HEK293 (cell line): ENCODE measurements around the gene TRIM46.

Source experiments
- BCL11B ChIP-seq: fragments of 450-650 bp; formaldehyde crosslinking; IDR thresholded peaks from 2 replicates; pipeline ENCODE4 v1.5.1; 2016; ENCODE audit warnings: low read depth, missing biosample characterization, missing genetic modification characterization
- FEZF1 ChIP-seq: fragments of 450-650 bp; formaldehyde crosslinking; IDR thresholded peaks from 2 replicates; pipeline ENCODE4 v1.5.1; 2016; ENCODE audit warnings: missing biosample characterization, missing genetic modification characterization
- GLIS1 ChIP-seq: fragments of 450-650 bp; formaldehyde crosslinking; IDR thresholded peaks from 2 replicates; pipeline ENCODE4 v1.5.1; 2016; ENCODE audit warnings: missing biosample characterization, missing genetic modification characterization
- KLF10 ChIP-seq: fragments of 450-650 bp; IDR thresholded peaks from 2 replicates; pipeline ENCODE4 v1.5.1; 2018; ENCODE audit warnings: missing biosample characterization, mild to moderate bottlenecking, missing genetic modification characterization
- KLF9 ChIP-seq: fragments of 450-650 bp; formaldehyde crosslinking; IDR thresholded peaks from 2 replicates; pipeline ENCODE4 v1.5.1; 2016; ENCODE audit warnings: missing biosample characterization, missing genetic modification characterization, low read depth
- MZF1 ChIP-seq: fragments of 450-650 bp; formaldehyde crosslinking; IDR thresholded peaks from 2 replicates; pipeline ENCODE4 v1.5.1; 2017; ENCODE audit warnings: missing biosample characterization, missing genetic modification characterization, borderline replicate concordance
- OVOL3 ChIP-seq: fragments of 450-650 bp; formaldehyde crosslinking; IDR thresholded peaks from 2 replicates; pipeline ENCODE4 v1.5.1; 2016; ENCODE audit warnings: missing biosample characterization, missing genetic modification characterization
- PBX3 ChIP-seq: sonication (generic); formaldehyde crosslinking; IDR thresholded peaks from 2 replicates; pipeline ENCODE4 v1.8.1; 2022; ENCODE audit warnings: mild to moderate bottlenecking, moderate library complexity, missing genetic modification reagents
- REST ChIP-seq: fragments of 450-650 bp; formaldehyde crosslinking; IDR thresholded peaks from 2 replicates; pipeline ENCODE4 v1.5.1; 2016; ENCODE audit warnings: missing biosample characterization, missing genetic modification characterization
- SETDB1 ChIP-seq: IDR thresholded peaks from one replicate; pipeline ENCODE4 v1.6.1; 2017; ENCODE audit warnings: mild to moderate bottlenecking, low read length, moderate library complexity, mixed read lengths; ENCODE audit not compliant: insufficient read length
- SP3 ChIP-seq: fragments of 450-650 bp; formaldehyde crosslinking; IDR thresholded peaks from 2 replicates; pipeline ENCODE4 v1.5.1; 2016; ENCODE audit warnings: missing biosample characterization, missing genetic modification characterization
- YY1 ChIP-seq: fragments of 450-650 bp; formaldehyde crosslinking; IDR thresholded peaks from 2 replicates; pipeline ENCODE4 v1.5.1; 2018; ENCODE audit warnings: missing biosample characterization, missing genetic modification characterization
- ZBTB1 ChIP-seq: fragments of 450-650 bp; formaldehyde crosslinking; IDR thresholded peaks from 2 replicates; pipeline ENCODE4 v1.5.1; 2016; ENCODE audit warnings: missing biosample characterization, missing genetic modification characterization
- ZBTB11 ChIP-seq: fragments of 450-650 bp; formaldehyde crosslinking; conservative IDR thresholded peaks from 2 replicates; pipeline ENCODE4 v1.5.1; 2016; ENCODE audit warnings: low read depth, missing biosample characterization, missing genetic modification characterization
- ZBTB6 ChIP-seq: fragments of 450-650 bp; formaldehyde crosslinking; IDR thresholded peaks from 2 replicates; pipeline ENCODE4 v1.5.1; 2017; ENCODE audit warnings: missing biosample characterization, missing genetic modification characterization
- ZFP3 ChIP-seq: fragments of 450-650 bp; formaldehyde crosslinking; IDR thresholded peaks from 2 replicates; pipeline ENCODE4 v1.5.1; 2016; ENCODE audit warnings: low read depth, missing biosample characterization, missing genetic modification characterization
- ZNF26 ChIP-seq: fragments of 450-650 bp; formaldehyde crosslinking; IDR thresholded peaks from 2 replicates; pipeline ENCODE4 v1.5.1; 2016; ENCODE audit warnings: missing biosample characterization, missing genetic modification characterization
- ZNF362 ChIP-seq: fragments of 450-650 bp; formaldehyde crosslinking; IDR thresholded peaks from 2 replicates; pipeline ENCODE4 v1.5.1; 2016; ENCODE audit warnings: missing biosample characterization, missing genetic modification characterization
- ZNF501 ChIP-seq: fragments of 450-650 bp; formaldehyde crosslinking; IDR thresholded peaks from 2 replicates; pipeline ENCODE4 v1.5.1; 2016; ENCODE audit warnings: missing biosample characterization, missing genetic modification characterization
- ZNF560 ChIP-seq: fragments of 450-650 bp; formaldehyde crosslinking; IDR thresholded peaks from 2 replicates; pipeline ENCODE4 v1.5.1; 2017; ENCODE audit warnings: missing biosample characterization, missing genetic modification characterization, borderline replicate concordance
- ZNF639 ChIP-seq: fragments of 450-650 bp; formaldehyde crosslinking; IDR thresholded peaks from 2 replicates; pipeline ENCODE4 v1.5.1; 2016; ENCODE audit warnings: missing biosample characterization, missing genetic modification characterization
- ZNF660 ChIP-seq: fragments of 450-650 bp; IDR thresholded peaks from 2 replicates; pipeline ENCODE4 v1.5.1; 2018; ENCODE audit warnings: missing biosample characterization, mild to moderate bottlenecking, missing genetic modification characterization
- ZNF707 ChIP-seq: fragments of 450-650 bp; formaldehyde crosslinking; IDR thresholded peaks from 2 replicates; pipeline ENCODE4 v1.5.1; 2016; ENCODE audit warnings: missing biosample characterization, missing genetic modification characterization
- ZSCAN4 ChIP-seq: fragments of 450-650 bp; formaldehyde crosslinking; IDR thresholded peaks from 2 replicates; pipeline ENCODE4 v1.5.1; 2017; ENCODE audit warnings: missing biosample characterization, missing genetic modification characterization

TRIM46 gene

GRCh38 chr1:155135415-155136028 is 38.1 kb upstream of the TRIM46 start, which contains the start of gene SLC50A1 (continued):
- 0 out of 2 replicates have a peak, but pooled peaks have one; percentile 33 for TF ChIP-seq REST (tag by site-specific recombination)
- TF ChIP-seq GLIS1 (tag by site-specific recombination), result peak; percentile 2; the same call in 1 of the 2 replicates
- no peak for TF ChIP-seq ZNF26 (tag by site-specific recombination)
- peak; percentile 56; the same call in 1 of the 2 replicates for TF ChIP-seq ZNF660 (tag by site-specific recombination)
- no peak for TF ChIP-seq ZNF639 (tag by site-specific recombination)
- peak; percentile 89 for TF ChIP-seq SP3 (tag by site-specific recombination)
- TF ChIP-seq ZBTB11, result peak; percentile 96
- TF ChIP-seq BCL11B (tag by site-specific recombination), result 0 out of 2 replicates have a peak, but pooled peaks have one; percentile 61
- TF ChIP-seq ZFP3, result no peak
- TF ChIP-seq ZBTB1 (tag by site-specific recombination), result no peak
- TF ChIP-seq ZSCAN4 (tag by site-specific recombination), result no peak; the same call in 1 of the 2 replicates
- TF ChIP-seq FEZF1 (tag by site-specific recombination), result no peak
- no peak for TF ChIP-seq MZF1 (tag by site-specific recombination)
- TF ChIP-seq ZNF362 (tag by site-specific recombination), result no peak
- peak; percentile 77; the same call in 1 of the 2 replicates for TF ChIP-seq ZBTB6 (tag by site-specific recombination)
- no peak for TF ChIP-seq PBX3 (CRISPR knock-in tag)
- peak; percentile 24; the same call in 1 of the 2 replicates for TF ChIP-seq KLF9 (tag by site-specific recombination)
- TF ChIP-seq ZNF560 (tag by site-specific recombination), result no peak
- TF ChIP-seq YY1 (tag by site-specific recombination), result no peak
- TF ChIP-seq SETDB1, result no peak
- no peak for TF ChIP-seq ZNF707 (tag by site-specific recombination)
- TF ChIP-seq OVOL3 (tag by site-specific recombination), result no peak
- peak; percentile 89; the same call in 1 of the 2 replicates for TF ChIP-seq ZNF501 (tag by site-specific recombination)
- peak; percentile 71; the same call in 1 of the 2 replicates for TF ChIP-seq KLF10
